Measurements from ENCODE around the gene NCAPD2. TPM values are rescaled to one million over a fixed set of nuclear protein-coding genes. Genes with fewer than 3 reads are reported as not detected.
"Not testable (repeated sequence)": the region's sequence is repeated elsewhere in the genome, so short reads cannot be mapped to it uniquely, and the experiment has no call there.

NCAPD2 gene
- total RNA-seq, 1 donor from 2014 or later = 96.5 TPM

DNA sequence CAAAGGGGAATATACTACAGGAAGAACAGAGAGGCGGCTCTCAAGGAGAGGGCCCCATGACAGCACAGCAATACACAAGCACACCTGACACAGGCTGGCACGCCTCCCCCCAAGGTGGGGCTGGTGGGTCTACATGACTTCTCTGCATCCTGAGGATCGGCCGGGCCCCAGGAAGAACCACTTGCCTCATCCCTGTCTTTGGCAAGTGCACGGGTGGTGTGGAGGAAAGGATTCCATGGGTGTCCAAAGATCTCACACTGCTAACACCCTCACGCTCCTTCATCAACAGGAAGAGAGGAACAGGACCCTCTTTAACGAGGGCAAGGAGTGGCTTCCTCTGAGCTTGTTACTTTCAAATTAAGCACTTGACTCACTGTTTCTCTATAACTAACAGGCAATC, 30.7 kb upstream of the NCAPD2 start:
- TF ChIP-seq, protein P1, sequence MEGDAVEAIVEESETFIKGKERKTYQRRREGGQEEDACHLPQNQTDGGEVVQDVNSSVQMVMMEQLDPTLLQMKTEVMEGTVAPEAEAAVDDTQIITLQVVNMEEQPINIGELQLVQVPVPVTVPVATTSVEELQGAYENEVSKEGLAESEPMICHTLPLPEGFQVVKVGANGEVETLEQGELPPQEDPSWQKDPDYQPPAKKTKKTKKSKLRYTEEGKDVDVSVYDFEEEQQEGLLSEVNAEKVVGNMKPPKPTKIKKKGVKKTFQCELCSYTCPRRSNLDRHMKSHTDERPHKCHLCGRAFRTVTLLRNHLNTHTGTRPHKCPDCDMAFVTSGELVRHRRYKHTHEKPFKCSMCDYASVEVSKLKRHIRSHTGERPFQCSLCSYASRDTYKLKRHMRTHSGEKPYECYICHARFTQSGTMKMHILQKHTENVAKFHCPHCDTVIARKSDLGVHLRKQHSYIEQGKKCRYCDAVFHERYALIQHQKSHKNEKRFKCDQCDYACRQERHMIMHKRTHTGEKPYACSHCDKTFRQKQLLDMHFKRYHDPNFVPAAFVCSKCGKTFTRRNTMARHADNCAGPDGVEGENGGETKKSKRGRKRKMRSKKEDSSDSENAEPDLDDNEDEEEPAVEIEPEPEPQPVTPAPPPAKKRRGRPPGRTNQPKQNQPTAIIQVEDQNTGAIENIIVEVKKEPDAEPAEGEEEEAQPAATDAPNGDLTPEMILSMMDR (conservative IDR thresholded peaks at IDR 0.05) = no peak
- Mint-ChIP-seq H3K27me3 (no peaks in the 10 kb centered on the region), H3K36me3 (peaks cover 46% of the 10 kb centered on the region), H3K4me3 (no peak overlapping the region), H3K4me1 (ENCODE audit: unreplicated experiment) (no peaks in the 10 kb centered on the region), H3K27ac (no peak overlapping the region), H3K9me3 (no peaks in the 10 kb centered on the region)
- DNase-seq (ENCODE audit: extremely low spot score, unreplicated experiment) = no peak

DNA sequence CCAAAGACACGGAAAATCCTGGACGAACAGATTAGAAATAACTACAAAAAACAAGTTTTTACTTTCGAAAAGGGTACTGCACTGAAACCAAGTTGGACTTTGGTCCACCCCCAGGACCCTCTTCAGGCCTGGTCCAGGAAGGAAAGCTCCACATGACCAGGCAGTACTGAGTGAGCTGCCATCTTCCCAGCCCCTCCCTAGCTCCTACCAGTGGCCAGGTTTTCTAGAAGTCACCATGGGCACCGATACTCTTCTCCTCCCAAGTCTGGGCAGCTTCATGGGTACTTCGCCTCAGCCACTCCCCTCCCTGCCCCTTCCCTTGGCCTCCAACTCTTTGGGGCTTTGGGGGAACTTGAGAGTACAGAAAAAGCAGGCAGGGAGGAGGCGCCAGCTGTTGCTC, 30.0 kb upstream of the NCAPD2 start:
- peaks cover 3% of the 10 kb centered on the region for H3K27me3 Mint-ChIP-seq

DNA sequence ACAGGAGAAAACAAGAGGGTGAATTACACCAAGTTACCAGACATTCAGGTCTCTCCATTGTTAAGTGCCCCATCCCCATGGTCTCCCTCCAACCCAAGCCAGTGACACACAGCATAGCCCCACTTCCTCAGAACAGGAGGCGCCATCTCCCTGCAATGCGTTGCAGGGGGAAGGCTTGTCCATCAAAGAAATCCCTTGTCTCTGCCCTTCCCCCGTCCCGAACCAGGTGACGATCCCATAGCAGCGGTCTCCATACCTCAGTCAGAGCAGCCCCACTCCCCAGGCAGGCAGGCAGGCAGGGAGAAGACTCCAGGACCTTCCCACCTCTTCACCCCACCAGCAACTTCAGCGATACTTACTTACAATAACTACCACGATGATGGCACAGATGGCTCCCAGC, 29.4 kb upstream of the NCAPD2 start:
- H3K27ac Mint-ChIP-seq = peak overlapping the region; percentile 8
- peaks cover 7% of the 10 kb centered on the region for H3K27me3 Mint-ChIP-seq
- no peaks in the 10 kb centered on the region for H3K9me3 Mint-ChIP-seq

More for the DNA sequence above, 30.0 kb upstream of the NCAPD2 start:
- TF ChIP-seq, protein P1 (conservative IDR thresholded peaks at IDR 0.05) = no peak
- peaks cover 41% of the 10 kb centered on the region for H3K36me3 Mint-ChIP-seq
- peak overlapping the region; percentile 8 for H3K27ac Mint-ChIP-seq
- H3K9me3 Mint-ChIP-seq = no peaks in the 10 kb centered on the region
- H3K4me3 Mint-ChIP-seq = no peak overlapping the region
- DNase-seq (ENCODE audit: extremely low spot score, unreplicated experiment) = no peak
- H3K4me1 Mint-ChIP-seq (ENCODE audit: unreplicated experiment) = no peaks in the 10 kb centered on the region

DNA sequence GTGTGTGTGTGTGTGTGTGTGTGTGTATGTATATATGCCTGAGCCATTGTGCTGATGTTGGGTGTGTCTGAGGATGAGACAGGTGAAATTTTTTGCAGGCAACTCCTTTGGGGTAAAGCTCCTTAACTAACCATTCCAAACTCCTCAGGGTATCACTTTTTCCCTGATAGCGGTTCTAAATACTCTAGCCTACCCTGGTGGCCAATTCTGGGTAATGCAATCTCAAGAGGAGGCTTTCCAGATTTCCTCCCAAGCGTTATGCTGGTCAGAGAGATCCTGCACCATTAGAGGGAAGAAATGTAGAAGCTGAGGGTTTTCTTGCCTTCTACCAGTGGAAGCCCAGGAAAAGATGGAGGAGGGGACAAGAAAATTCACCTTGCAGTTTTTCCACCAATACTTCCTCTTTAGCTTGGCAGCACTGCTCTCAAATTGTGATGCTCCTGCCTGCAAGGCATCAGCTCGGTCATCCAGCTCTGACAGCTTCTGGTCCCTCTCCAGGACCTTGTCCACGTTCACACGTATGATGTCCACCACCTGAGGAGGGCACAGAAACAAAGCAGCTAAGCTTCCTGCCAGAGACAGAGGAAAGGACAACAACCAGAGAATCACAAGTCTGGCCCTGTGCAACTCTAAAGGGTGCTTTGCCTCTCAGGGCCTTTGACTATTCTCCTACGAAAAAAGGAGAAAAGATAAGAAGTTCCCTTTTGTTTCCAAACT, 28.3 kb upstream of the NCAPD2 start:
- H3K36me3 Mint-ChIP-seq = peaks cover 41% of the 10 kb centered on the region
- peaks cover 5% of the 10 kb centered on the region for H3K4me1 Mint-ChIP-seq (ENCODE audit: unreplicated experiment)
- H3K9me3 Mint-ChIP-seq = no peaks in the 10 kb centered on the region
- TF ChIP-seq, protein P1 (conservative IDR thresholded peaks at IDR 0.05) = peak; percentile 83
- no peak overlapping the region for H3K27ac Mint-ChIP-seq
- H3K4me3 Mint-ChIP-seq = peak overlapping the region; percentile 27
- DNase-seq (ENCODE audit: extremely low spot score, unreplicated experiment) = no peak
- H3K27me3 Mint-ChIP-seq = peaks cover 11% of the 10 kb centered on the region

More for the DNA sequence above, 29.4 kb upstream of the NCAPD2 start:
- no peak for DNase-seq (ENCODE audit: extremely low spot score, unreplicated experiment)
- peaks cover 2% of the 10 kb centered on the region for H3K4me1 Mint-ChIP-seq (ENCODE audit: unreplicated experiment)
- peaks cover 41% of the 10 kb centered on the region for H3K36me3 Mint-ChIP-seq
- TF ChIP-seq, protein P1 (conservative IDR thresholded peaks at IDR 0.05) = no peak
- no peak overlapping the region for H3K4me3 Mint-ChIP-seq

DNA sequence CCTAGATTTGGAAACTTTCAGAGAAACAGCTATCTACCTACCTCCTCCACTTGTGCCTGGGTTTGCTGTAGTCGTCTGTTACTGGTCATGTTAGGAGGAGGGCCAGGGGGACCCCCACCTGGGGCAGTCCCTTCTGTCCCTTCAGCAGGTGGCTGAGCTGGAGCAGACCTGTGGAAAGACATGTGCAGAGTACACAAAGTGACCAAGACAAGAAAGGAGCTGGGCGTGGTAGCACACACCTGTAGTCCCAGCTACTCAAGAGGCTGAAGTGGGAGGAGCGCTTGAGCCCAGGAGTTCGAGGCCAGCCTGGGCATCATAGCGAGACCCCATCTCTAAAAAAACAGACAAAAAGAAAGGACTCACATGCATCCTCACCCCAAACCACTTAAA, 27.7 kb upstream of the NCAPD2 start:
- H3K27me3 Mint-ChIP-seq = peaks cover 14% of the 10 kb centered on the region
- no peak overlapping the region for H3K4me3 Mint-ChIP-seq
- peaks cover 35% of the 10 kb centered on the region for H3K36me3 Mint-ChIP-seq
- H3K9me3 Mint-ChIP-seq = no peaks in the 10 kb centered on the region
- H3K4me1 Mint-ChIP-seq (ENCODE audit: unreplicated experiment) = peaks cover 5% of the 10 kb centered on the region
- H3K27ac Mint-ChIP-seq = no peak overlapping the region
- no peak for DNase-seq (ENCODE audit: extremely low spot score, unreplicated experiment)
- TF ChIP-seq, protein P1 (conservative IDR thresholded peaks at IDR 0.05) = no peak

DNA sequence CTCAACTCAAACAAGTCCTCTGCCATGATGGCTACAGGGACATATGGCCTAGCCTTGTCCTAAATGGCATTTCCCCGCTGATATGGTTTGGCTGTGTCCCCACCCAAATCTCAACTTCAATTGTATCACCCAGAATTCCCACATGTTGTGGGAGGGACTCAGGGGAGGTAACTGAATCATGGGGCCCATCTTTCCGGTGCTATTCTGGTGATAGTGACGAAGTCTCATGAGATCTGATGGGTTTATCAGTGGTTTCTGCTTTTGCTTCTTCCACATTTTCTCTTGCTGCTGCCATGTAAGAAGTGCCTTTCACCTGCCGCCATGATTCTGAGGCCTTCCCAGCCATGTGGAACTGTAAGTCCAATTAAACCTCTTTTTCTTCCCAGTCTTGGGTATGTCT, 27.2 kb upstream of the NCAPD2 start:
- Mint-ChIP-seq H3K27me3 (peaks cover 15% of the 10 kb centered on the region), H3K36me3 (peaks cover 31% of the 10 kb centered on the region)
- not testable (repeated sequence) for H3K27ac Mint-ChIP-seq; H3K4me1 Mint-ChIP-seq (ENCODE audit: unreplicated experiment); H3K4me3 Mint-ChIP-seq; H3K9me3 Mint-ChIP-seq; DNase-seq (ENCODE audit: extremely low spot score, unreplicated experiment)

DNA sequence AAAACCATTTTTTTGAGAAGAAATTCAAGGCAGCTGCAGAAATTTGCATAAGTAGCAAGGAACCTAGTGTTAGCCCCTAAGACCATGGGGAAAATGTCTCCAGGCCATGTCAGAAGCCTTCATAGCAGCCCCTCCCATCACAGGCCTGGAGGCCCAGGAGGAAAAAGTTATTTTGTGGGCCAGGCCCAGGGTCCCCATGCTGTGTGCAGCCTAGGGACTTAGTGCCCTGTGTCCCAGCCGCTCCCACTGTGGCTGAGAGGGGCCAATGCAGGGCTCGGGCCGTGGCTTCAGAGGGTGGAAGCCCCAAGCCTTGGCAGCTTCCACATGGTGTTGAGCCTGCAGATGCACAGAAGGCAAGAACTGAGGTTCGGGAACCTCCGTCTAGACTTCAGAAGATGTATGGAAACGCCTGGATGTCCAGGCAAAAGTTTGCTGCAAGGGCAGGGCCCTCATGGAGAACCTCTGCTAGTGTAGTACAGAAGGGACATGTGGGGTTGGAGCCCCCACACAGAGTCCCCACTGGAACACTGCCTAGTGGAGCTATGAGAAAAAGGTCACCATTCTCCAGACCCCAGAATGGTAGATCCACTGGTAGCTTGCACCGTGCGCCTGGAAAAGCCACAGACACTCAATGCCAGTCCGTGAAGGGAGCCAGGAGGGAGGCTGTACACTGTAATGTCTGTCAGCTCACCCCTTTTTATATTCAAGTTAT, 26.2 kb upstream of the NCAPD2 start:
- not testable (repeated sequence) for DNase-seq (ENCODE audit: extremely low spot score, unreplicated experiment); H3K27ac Mint-ChIP-seq; H3K4me1 Mint-ChIP-seq (ENCODE audit: unreplicated experiment); H3K9me3 Mint-ChIP-seq
- Mint-ChIP-seq H3K4me3 (peak overlapping the region; percentile 21), H3K36me3 (peaks cover 24% of the 10 kb centered on the region), H3K27me3 (peaks cover 24% of the 10 kb centered on the region)

All from type B pancreatic cell (in vitro differentiated cells).